Muscle layer of colon (tissue), 2 donors: ENCODE measurements around the gene RCAN2.

ENCODE experiments used
- H3K27ac ChIP-seq: one replicate; pipeline ENCODE4 v1.7.0; 2013; ENCODE audit warnings: low read depth, mild to moderate bottlenecking, low read length, moderate library complexity
- H3K27me3 ChIP-seq, 2 donors: one replicate each; pipeline ENCODE4 v1.7.0; 2013; ENCODE audit warnings: low read length in 2 of 2, mild to moderate bottlenecking in 2 of 2; ENCODE audit not compliant: insufficient read depth in 2 of 2, control insufficient read depth in 1 of 2
- H3K36me3 ChIP-seq: one replicate; pipeline ENCODE4 v1.7.0; 2013; ENCODE audit warnings: mild to moderate bottlenecking, low read length; ENCODE audit not compliant: insufficient read depth
- H3K4me1 ChIP-seq: one replicate; pipeline ENCODE4 v1.7.0; 2013; ENCODE audit warnings: mild to moderate bottlenecking, low read length; ENCODE audit not compliant: insufficient read depth
- H3K4me3 ChIP-seq, 2 donors: one replicate each; pipeline ENCODE4 v1.7.0; 2013; ENCODE audit warnings: low read length in 2 of 2, low read depth in 1 of 2, mild to moderate bottlenecking in 1 of 2, moderate library complexity in 1 of 2
- H3K9ac ChIP-seq: one replicate; pipeline ENCODE4 v1.7.0; 2013; ENCODE audit warnings: low read length
- H3K9me3 ChIP-seq: one replicate; pipeline ENCODE4 v1.7.0; 2013; ENCODE audit warnings: mild to moderate bottlenecking, low read length
- donor health status: abdominal sarcoma.
- donor health status: Adenocarcinoma of cecum.

Gene RCAN2

DNA sequence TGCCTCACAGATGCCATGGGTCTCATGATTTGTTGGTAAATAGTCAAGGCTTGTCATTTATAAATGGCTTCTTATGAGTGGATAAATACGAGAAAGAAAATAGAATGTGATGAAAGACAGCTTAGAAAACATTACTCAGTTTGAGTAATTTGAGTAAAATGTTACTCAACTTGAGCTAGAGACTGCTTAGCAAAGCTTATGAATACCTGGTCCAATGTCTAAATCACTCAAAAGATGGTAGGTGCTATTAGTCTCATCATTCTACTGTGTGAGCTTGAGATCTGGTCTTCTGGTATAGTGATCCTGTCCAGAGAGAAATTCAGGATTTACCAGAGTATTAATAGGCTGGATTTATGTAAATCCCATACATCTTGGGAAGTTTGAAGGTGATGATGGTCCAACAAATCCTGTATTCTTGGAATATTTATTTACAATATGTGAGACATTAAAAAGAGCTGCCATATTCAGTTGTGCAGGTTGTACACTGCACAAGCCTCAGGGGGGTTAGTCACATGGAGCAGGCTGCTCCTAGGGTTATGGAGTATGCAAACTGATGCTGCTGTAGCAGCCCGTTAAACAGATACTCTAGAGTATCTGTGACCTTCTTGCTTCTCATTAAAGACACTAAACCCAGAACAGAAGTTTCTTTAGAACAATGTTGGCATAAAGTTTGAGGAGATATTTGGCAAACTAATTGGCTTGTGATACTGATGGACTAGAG lies 112.9 kb downstream of the RCAN2 start:
- Histone ChIP-seq H3K27me3 (no peaks in the 10 kb centered on the region), H3K9ac (no peak overlapping the region), H3K9me3 (no peaks in the 10 kb centered on the region)

DNA sequence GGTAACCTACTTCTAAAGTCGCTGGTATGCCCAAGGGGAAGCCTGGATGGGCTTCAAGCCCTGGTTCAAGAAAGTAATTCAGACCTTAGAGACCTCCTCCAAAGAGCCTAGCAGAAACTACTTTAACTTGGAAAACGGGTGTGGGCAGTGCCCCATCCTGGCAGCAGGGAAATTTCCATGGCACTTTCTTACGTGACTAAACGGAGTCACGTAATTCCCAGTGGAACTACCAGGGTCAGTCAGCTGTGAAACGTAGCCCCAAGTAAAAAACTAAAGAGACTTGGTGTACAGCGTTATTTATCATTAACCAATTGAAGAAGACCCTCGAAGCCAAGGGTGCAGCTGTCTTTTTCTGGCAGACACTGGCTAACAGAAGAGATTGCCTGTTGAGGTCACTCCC lies 114.0 kb downstream of the RCAN2 start:
- Histone ChIP-seq H3K36me3 (no peaks in the 10 kb centered on the region), H3K4me1 (peaks cover 6% of the 10 kb centered on the region), H3K27ac (no peak overlapping the region), H3K4me3 (no peak overlapping the region), H3K9ac (no peak overlapping the region), H3K27me3 (no peaks in the 10 kb centered on the region), H3K9me3 (no peaks in the 10 kb centered on the region)

More for the DNA sequence above, 112.9 kb downstream of the RCAN2 start:
- Histone ChIP-seq H3K36me3 (no peaks in the 10 kb centered on the region), H3K4me3 (no peak overlapping the region), H3K27ac (no peak overlapping the region), H3K4me1 (peaks cover 6% of the 10 kb centered on the region)

DNA sequence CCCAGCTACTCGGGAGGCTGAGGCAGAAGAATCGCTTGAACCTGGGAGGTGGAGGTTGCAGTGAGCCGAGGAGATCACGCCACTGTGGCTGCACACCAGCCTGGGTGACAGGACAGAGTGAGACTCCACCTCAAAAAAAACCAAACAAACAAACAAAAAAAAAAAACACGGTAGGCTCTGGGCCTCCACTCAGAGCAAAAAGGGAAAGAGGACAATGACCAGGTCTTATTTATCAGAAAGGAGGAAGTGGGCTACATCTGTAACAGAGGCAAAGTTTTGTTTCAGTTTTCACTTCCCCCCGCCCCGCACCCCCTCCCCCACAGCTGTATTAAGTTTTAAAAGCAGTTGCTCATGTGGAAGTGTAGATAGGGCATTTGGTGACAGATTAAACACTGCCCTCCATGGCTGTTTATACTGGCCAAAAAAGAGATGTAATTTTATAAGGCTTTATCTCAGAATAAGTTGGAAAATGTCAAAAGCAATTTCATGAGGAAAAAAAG lies 114.6 kb downstream of the RCAN2 start:
- Histone ChIP-seq H3K4me3 (no peak overlapping the region), H3K4me1 (peaks cover 6% of the 10 kb centered on the region), H3K9ac (no peak overlapping the region), H3K27me3 (no peaks in the 10 kb centered on the region), H3K27ac (no peak overlapping the region), H3K36me3 (no peaks in the 10 kb centered on the region), H3K9me3 (no peaks in the 10 kb centered on the region)

DNA sequence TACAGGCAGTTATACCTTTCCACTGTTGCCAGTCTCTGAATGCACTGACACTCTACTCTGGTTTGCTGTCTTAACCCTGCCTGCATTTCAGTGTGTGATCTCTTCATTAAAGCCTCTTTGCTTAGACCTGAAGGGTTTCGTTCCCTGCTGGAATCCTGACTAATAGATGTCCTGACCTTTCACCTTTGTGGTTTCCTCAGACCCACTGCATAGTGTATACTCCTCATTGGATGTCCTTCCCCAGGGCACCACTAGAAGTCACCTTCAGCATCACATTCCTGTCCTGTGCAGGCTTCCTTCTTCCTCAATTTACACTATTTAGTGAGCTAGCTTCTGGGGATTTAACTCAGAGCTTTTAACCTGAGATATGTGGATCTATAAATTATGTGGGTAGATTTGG lies 120.6 kb downstream of the RCAN2 start:
- no peaks in the 10 kb centered on the region for H3K9me3 ChIP-seq
- H3K4me1 ChIP-seq = no peaks in the 10 kb centered on the region
- H3K36me3 ChIP-seq = no peaks in the 10 kb centered on the region
- no peak overlapping the region for H3K27ac ChIP-seq
- no peak overlapping the region for H3K4me3 ChIP-seq
- no peaks in the 10 kb centered on the region for H3K27me3 ChIP-seq
- H3K9ac ChIP-seq = no peak overlapping the region

DNA sequence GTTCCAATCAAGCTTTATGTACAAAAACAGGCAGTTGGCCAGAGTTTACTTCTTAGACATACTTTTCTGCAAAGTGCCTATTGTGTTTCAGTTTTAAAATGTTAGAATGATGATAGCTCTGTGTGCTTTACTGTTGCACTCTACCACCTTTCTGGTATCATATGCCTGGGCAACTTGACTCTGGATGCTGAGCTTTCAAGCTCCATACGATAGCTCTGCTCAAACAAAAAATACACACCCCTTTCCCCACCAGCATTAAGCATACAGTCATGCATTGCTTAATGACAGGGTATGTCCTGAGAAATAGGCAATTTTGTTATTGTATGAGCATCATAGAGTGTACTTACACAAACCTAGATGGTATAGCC lies 123.1 kb downstream of the RCAN2 start:
- no peak overlapping the region for H3K9ac ChIP-seq
- no peaks in the 10 kb centered on the region for H3K27me3 ChIP-seq
- H3K4me3 ChIP-seq = no peak overlapping the region
- no peaks in the 10 kb centered on the region for H3K9me3 ChIP-seq
- no peaks in the 10 kb centered on the region for H3K4me1 ChIP-seq
- H3K27ac ChIP-seq = no peak overlapping the region
- H3K36me3 ChIP-seq = no peaks in the 10 kb centered on the region

DNA sequence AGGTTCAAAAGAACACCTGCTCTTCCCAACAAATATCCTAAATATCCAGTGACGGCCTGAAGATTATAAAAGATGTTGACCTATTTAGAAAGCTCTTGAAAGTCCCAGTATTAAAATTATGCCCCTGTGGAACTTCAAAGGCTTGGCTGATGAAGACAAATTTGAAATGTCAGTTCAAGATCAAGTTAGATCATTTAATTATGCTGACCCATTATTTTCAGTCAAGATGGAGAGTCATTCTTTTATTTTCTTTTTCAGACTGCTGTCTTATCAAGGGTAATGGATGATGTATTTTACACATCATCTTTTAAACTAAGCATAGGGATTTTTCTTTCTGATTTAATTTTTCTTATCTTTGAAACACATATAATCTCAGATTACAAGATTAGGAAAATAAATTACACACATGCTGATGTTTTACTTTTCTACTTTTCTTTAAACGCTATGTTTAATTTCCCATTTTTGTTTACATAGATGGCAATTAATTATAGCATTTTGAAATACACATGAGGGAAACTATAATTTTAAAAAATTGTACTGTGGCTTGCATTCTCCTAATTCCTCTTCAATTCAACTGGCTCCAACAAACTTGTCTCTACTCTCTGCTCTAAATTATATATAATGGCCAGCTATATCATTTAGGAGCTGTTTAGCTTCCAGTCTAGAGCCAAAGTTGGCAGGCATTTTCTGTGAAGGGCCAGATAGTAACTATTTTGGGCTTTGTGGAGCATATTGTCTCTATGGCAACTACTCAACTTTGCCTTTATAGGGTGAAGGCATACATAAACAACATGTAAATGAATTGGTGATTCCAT lies 123.7 kb downstream of the RCAN2 start:
- no peaks in the 10 kb centered on the region for H3K9me3 ChIP-seq
- no peak overlapping the region for H3K4me3 ChIP-seq
- no peak overlapping the region for H3K9ac ChIP-seq
- H3K27me3 ChIP-seq = no peaks in the 10 kb centered on the region
- H3K27ac ChIP-seq = no peak overlapping the region
- no peaks in the 10 kb centered on the region for H3K4me1 ChIP-seq
- H3K36me3 ChIP-seq = no peaks in the 10 kb centered on the region

DNA sequence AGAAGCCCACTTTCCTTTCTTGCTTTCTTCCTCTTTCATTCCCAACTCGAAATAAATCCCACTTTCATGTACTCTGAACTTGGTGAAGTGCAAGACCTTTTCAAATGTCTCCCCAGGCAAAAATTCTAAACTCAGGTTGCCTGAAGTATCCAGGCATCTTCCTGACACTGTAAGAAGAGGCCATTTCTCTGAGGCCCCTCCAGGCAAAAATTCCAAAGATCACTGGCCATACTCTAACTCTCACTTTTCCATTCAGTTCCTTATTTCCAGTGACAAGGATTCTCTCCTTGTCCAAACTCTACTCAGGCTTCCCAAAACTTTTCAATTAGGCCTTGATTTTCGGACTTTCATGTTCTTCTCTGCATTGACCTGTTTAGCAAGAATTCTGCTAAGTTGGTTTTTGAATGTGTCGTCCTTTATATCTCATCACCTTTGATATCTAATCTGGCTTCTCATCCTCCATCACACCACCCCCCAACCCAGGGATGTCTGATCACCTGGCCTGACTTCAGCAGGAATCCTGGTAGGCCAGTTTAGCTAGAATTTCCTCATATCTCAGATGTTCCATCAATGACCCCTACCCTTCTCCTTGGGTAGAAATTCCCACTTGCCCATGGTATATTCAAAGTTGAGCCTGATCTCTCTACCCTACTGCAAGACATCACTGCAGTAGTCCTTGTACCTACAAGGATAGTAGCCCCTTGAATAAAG lies 124.9 kb downstream of the RCAN2 start:
- H3K9ac ChIP-seq = no peak overlapping the region
- H3K9me3 ChIP-seq = no peaks in the 10 kb centered on the region
- no peaks in the 10 kb centered on the region for H3K27me3 ChIP-seq
- H3K36me3 ChIP-seq = no peaks in the 10 kb centered on the region
- H3K4me1 ChIP-seq = no peaks in the 10 kb centered on the region
- no peak overlapping the region for H3K27ac ChIP-seq
- H3K4me3 ChIP-seq = no peak overlapping the region

DNA sequence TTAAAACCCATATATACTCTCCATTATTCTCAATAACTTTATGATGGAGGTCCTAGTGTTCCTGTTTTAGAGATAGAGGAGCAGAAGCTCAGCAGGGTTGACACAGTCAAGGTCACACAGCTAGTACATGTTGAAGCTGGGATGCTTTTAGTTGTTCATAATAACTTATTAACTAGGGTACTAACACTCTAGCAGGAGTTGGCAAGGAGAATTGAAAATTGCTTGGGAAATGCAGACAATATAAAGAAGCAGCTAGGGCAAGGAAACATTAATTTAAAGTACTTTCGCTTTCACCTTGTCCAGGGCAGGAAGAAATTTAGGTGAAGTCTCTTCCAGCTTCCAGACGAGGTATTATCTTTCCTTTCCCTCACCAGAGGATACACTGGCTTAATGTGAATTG lies 133.7 kb downstream of the RCAN2 start:
- Histone ChIP-seq H3K27me3 (no peaks in the 10 kb centered on the region), H3K9ac (no peak overlapping the region), H3K4me3 (no peak overlapping the region), H3K9me3 (no peaks in the 10 kb centered on the region), H3K36me3 (no peaks in the 10 kb centered on the region), H3K4me1 (peaks cover 15% of the 10 kb centered on the region), H3K27ac (no peak overlapping the region)

DNA sequence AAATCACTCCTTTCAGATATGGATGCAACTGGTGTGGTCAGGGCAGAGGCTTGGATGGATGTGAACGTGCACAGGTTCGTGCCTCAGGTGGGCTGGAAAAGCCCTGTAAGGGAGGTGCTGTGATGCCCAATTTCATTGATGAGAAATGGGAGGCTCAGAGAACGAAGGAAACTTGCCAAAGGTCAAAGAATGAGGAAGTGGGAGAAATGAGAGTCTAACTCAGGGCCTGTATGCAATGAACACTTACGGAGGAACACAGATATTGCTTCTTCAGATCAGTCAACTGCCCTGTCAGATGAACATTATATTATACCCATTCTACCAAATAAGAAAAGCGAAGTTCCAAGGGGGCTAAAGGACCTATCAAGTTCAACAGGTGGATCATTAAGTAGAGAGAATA lies 134.7 kb downstream of the RCAN2 start:
- Histone ChIP-seq H3K9me3 (no peaks in the 10 kb centered on the region), H3K4me1 (peaks cover 17% of the 10 kb centered on the region), H3K27me3 (no peaks in the 10 kb centered on the region), H3K27ac (no peak overlapping the region), H3K9ac (no peak overlapping the region), H3K36me3 (no peaks in the 10 kb centered on the region), H3K4me3 (no peak overlapping the region)

DNA sequence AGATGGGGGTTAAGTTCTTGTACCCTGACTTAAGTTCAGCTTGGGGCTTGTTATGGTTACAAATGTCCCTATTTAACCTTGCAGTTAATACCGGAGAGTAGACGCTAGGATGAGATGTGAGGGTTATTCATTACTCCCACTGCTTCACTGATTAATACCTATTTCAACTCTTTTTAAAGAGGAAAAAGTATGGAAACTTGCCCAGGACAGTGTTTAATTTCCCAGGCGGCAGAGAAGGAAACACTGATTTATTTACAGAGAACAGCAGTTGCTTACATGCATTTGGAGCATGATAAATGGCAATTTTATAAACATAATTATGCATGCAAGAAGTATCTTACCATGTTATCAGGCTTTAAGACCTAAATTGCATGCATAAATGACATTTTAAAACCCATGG lies 137.7 kb downstream of the RCAN2 start:
- Histone ChIP-seq H3K4me1 (peaks cover 17% of the 10 kb centered on the region), H3K36me3 (no peaks in the 10 kb centered on the region), H3K27me3 (no peaks in the 10 kb centered on the region), H3K9ac (no peak overlapping the region), H3K27ac (no peak overlapping the region), H3K9me3 (no peaks in the 10 kb centered on the region), H3K4me3 (no peak overlapping the region)

DNA sequence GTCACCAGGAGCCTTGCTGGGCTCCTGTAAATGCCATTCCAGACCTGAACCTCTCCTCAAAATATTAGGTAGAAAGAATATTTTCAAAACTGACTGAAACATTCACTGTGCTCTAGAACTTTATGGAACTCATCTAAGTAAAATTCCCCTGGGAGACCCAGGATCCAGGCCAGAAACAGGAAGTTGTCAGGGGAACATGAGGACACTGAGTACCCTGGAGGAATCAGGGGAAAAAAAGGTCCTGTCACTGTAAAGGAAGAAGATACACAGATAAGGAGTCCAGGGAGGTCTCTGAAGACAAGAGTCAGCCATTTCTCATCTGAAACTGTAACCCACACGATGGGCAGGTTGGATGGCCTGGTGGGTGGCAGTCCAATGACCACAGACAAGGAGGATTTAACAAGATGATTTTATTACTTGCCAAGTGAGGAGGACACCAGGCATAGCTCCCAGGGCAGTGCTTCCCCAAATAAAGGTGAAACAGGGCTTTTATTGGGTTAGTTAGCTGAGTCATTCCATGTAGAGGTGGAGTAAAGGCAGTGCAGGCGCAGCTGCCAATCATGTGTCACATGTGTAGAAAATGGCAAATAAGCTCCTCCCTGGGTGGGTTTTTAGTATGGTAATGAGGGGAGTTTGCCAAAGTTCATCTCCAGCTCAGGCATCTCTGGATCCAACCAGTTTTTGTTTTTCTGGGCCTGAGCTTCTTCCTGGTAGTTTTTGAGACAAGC lies 138.5 kb downstream of the RCAN2 start:
- H3K9ac ChIP-seq = no peak overlapping the region
- no peak overlapping the region for H3K27ac ChIP-seq
- H3K4me1 ChIP-seq = peaks cover 17% of the 10 kb centered on the region
- no peaks in the 10 kb centered on the region for H3K27me3 ChIP-seq
- H3K4me3 ChIP-seq = no peak overlapping the region
- H3K36me3 ChIP-seq = no peaks in the 10 kb centered on the region
- no peaks in the 10 kb centered on the region for H3K9me3 ChIP-seq
